GM12874 (cell line): Measurements from ENCODE around the gene REX1BD.

Experiments used
- TF ChIP-seq, protein P1 (sequence below): IDR thresholded peaks from 2 replicates; pipeline ENCODE4 v1.5.1; 2011; ENCODE audit warnings: low read depth, mild to moderate bottlenecking, control low read depth, low read length, moderate library complexity; ENCODE audit not compliant: insufficient read depth

Gene REX1BD

DNA sequence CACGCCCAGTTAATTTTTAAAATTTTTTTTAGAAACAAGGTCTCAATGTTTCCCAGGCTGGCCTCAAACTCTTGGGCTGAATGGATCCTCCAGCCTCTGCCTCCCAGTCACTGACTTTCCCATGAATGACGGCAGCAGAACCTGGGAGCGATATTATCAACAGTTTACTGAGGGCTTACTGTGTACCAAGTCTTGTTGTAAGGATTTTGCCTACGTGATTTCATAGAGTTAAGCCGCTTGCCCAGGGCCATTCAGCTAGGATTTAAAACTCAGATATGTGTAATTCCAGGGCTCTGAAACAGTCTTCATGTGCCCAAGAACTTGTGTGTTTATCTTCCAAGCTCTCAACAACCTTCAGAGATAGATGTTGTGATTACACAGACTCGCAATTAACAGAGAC is 37.0 kb upstream of the REX1BD start:
- TF ChIP-seq, protein P1, sequence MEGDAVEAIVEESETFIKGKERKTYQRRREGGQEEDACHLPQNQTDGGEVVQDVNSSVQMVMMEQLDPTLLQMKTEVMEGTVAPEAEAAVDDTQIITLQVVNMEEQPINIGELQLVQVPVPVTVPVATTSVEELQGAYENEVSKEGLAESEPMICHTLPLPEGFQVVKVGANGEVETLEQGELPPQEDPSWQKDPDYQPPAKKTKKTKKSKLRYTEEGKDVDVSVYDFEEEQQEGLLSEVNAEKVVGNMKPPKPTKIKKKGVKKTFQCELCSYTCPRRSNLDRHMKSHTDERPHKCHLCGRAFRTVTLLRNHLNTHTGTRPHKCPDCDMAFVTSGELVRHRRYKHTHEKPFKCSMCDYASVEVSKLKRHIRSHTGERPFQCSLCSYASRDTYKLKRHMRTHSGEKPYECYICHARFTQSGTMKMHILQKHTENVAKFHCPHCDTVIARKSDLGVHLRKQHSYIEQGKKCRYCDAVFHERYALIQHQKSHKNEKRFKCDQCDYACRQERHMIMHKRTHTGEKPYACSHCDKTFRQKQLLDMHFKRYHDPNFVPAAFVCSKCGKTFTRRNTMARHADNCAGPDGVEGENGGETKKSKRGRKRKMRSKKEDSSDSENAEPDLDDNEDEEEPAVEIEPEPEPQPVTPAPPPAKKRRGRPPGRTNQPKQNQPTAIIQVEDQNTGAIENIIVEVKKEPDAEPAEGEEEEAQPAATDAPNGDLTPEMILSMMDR: no peak

DNA sequence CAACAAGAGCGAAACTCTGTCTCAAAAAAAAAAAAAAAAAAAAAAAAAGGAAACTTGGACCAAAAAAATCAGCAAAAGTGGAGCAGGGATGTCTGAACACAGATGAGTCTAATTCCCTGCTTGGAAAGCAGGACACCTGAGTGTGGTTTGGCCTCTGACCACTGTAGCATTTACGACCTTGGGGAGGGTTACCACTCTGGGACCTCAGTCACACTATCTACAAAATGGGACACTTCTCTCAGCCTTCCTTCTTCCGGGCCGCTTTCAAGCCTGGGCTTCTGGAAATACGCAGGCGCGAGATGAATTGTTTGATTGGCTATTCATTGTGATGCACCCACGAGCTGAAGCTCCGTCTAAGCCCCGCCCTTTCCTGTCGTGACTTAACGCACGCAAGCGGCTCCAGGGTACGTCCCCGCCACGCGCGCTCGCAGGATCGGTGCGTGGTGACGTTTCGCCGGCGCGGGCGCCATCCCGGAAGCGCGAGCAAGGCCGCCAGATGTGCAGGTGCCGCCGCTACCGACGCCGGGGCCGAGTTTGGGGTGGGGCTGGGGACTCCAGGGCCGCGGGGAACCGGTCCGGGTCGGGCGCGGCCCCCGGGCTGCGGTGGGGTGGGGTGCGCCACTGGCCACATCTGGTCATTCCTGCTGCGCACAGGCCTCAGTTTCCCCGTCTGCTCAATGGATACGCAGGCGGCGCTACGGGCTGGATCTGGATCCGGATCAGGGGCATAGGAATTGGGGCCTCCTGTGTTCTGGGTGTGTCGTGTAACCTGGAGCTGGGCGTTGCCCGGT is 31.0 kb upstream of the REX1BD start, which contains the start of gene KXD1:
KXD1 (plus strand) TSS at position 460 of the 791 bp plus-strand sequence. CDS start 4,187 bp downstream, outside the sequence.
- TF ChIP-seq, protein P1: no peak

DNA sequence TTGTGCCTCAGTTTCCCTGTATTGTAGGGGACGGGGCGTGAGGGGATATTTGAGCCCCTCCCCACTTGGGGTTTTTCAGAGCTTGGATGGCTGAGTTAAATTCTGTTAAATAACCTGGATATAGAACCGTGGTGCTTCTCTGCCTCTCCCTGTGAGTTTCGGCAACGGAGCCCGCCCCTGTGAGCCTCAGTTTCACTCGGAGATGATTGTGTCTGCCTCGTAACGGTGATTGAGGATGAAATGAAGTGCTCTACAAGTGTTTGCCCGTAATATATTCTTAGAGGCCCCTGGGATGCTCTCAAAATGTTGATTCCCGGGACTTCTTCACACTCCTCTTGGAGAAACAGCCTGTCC is 30.4 kb upstream of the REX1BD start:
- TF ChIP-seq, protein P1: no peak

DNA sequence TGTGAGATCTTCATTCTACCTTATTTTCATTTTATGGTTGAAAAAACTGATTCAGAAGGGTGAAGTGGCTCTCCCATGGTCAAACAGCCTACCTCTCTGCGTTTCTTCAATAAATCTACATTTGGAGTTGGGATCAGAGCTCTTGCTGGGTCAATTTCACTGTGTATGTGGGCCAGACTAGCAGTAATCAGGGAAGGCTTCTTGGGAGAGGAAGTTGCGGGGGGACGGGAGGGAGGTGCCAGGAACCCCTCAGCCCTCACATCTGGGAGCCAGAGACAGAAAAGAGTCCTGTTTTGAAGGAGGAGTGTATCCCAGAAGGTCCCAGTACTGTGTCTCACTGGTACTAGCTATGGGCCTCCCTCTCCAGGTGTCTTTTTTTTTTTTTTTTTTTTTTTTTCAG is 30.0 kb upstream of the REX1BD start:
- TF ChIP-seq, protein P1: no peak

DNA sequence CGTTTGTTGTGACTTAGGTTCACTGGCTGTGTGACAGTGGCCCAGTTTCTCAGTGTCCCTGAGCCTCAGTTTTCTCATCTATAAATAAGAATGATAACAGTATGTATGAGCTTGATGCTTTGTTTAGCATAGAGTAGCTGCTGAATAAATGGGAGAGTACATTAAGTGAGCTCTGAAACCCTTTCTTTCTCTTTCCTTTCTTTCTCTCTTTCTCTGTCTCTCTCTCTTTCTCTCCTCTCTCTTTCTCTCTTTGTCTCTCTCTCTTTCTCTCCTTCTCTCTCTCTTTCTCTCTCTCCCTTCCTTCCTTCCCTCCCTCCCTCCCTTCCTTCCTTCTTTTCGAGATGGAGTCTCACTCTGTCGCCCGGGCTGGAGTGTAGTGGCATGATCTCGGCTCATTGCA is 28.9 kb upstream of the REX1BD start:
- TF ChIP-seq, protein P1: no peak

DNA sequence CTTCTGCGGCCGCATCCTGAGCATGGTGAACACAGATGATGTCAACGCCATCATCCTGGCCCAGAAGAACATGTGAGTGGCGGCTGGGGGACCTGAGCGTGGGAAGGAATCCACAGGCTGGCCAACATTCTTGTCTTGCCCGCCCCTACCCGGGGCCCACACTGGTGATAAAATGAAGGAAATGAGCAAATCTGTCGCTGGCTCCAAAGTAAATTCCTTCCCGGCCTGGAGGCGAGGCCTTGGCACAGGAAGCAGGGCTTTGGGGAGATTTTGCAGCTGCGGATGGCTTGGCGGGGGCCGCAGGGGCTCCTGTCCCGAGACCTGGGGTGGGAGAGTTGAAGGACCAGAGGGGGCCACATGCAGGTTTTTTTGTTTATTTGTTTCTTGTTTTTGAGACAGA is 26.5 kb upstream of the REX1BD start:
- TF ChIP-seq, protein P1: no peak

DNA sequence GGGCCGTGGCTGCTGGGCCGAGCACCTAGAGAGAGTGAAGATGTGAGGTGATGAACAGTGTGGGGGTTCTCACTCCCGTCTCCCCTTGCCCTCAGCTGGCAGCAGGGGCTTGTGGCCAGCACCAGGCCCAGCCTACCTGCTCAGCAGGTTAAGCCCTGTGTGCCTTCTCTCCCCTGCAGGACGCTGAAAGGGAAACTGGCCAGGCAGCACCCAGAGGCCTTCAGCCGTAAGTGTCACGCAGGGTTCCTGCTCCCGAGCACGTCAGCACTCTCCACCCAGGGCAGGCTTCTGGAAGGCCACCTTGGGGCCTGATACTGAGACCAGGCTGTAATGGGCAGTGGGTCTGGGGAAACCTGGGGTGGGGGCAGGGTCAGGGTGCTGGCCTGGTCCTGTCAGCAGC is 21.6 kb upstream of the REX1BD start:
- TF ChIP-seq, protein P1: no peak
